ENCODE results near the gene CTIF.

CTIF gene

DNA sequence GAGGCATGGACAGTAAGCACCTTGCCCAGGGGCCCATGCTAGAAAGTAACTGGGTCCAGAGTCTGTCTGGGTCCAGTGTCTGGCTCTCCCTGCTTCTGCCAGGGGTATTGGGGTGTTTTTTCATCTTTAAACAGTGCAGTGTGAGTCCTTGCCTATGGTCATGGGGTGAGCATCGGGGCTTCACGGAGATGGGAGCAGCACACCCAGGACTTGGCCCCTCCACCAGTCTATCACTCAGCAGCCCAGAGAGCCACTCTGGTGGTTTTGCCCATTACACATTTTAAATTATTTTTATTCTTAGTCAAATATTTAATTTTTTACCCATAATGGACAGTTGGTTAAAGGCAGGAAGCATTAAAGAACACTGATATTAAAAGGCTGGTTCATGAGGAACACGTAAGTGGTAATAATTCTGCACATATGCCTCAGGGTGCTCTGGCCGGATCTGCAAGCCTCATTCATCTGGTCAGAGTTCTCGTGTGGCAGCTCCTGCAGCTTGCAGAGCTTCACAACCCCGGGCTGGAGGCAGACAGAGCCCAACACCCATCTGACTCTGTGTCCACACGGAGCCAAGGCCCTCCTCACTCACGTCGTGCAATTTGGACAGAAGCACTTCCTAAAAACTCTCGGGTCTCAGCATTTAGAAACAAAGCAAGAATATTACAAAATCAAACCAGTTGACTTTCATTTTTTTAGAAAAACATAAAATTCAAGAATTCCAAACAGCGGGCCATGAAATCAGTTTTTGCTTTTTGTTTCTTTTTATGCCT lies 204.1 kb downstream of the CTIF start:
- no peaks in the 10 kb centered on the region for H3K27me3 ChIP-seq (replicated peaks; ENCODE audit: control insufficient read depth, insufficient read depth, low read length)
- H3K36me3 ChIP-seq (ENCODE audit: control insufficient read depth, insufficient read depth, low read length, severe bottlenecking), result peaks cover 2% of the 10 kb centered on the region
- peak overlapping the region; percentile 55 for H3K4me3 ChIP-seq (ENCODE audit: low read length)
- DNase-seq (ENCODE audit: low read depth), result peak; percentile 87
- H3K9me3 ChIP-seq (ENCODE audit: control insufficient read depth, low read length), result no peaks in the 10 kb centered on the region
- H3K4me1 ChIP-seq (ENCODE audit: control insufficient read depth, insufficient read depth, low read length), result peaks cover 58% of the 10 kb centered on the region
- peak overlapping the region; percentile 82 for H3K9ac ChIP-seq (ENCODE audit: low read length)

DNA sequence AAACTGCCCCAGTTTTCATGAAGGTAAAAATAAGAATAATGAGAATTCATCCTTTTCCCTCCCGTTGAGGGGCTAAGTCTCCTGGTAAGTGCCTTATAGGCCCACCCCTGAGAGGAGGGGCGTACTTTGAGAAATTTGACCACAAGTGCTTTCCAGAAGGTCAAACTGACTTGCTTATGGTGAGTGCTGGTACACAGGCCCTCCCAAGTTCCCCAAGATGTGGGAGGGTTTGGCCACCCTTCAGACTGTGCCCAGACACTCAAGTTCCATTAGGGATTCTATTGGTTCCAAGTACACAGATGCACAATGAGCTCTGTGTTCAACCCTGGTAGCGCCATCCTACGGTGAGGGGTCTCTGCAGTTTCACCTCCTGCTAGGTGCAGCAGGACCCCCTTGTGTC lies 205.1 kb downstream of the CTIF start:
- no peaks in the 10 kb centered on the region for H3K36me3 ChIP-seq (ENCODE audit: control insufficient read depth, insufficient read depth, low read length, severe bottlenecking)
- no peaks in the 10 kb centered on the region for H3K27me3 ChIP-seq (replicated peaks; ENCODE audit: control insufficient read depth, insufficient read depth, low read length)
- H3K4me1 ChIP-seq (ENCODE audit: control insufficient read depth, insufficient read depth, low read length), result peaks cover 58% of the 10 kb centered on the region
- H3K4me3 ChIP-seq (ENCODE audit: low read length), result peak overlapping the region; percentile 55
- peak overlapping the region; percentile 82 for H3K9ac ChIP-seq (ENCODE audit: low read length)
- no peaks in the 10 kb centered on the region for H3K9me3 ChIP-seq (ENCODE audit: control insufficient read depth, low read length)
- DNase-seq (ENCODE audit: low read depth), result no peak

DNA sequence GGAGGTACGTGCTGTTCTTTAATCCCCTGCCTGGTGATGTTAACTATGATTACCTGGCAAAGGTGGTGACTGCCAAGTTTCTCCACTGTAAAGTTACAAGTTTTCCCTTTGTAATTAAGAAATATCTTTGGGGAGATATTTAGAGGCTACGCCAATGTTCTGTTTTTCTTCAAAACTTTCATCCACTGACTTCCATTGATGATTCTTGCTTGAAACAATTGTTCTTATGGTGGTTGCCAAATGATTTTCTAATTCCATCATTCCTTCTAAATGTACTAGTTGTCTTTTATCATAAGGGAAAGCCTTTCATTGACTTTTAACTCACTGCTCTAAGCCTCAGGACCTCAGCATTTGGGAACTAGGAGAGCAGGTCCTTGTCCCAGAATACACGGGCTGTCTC lies 206.5 kb downstream of the CTIF start:
- no peak for DNase-seq (ENCODE audit: low read depth)
- H3K9me3 ChIP-seq (ENCODE audit: control insufficient read depth, low read length), result no peaks in the 10 kb centered on the region
- H3K9ac ChIP-seq (ENCODE audit: low read length), result peak overlapping the region; percentile 51
- H3K4me1 ChIP-seq (ENCODE audit: control insufficient read depth, insufficient read depth, low read length), result peaks cover 60% of the 10 kb centered on the region
- H3K4me3 ChIP-seq (ENCODE audit: low read length), result no peak overlapping the region
- no peaks in the 10 kb centered on the region for H3K27me3 ChIP-seq (replicated peaks; ENCODE audit: control insufficient read depth, insufficient read depth, low read length)
- H3K36me3 ChIP-seq (ENCODE audit: control insufficient read depth, insufficient read depth, low read length, severe bottlenecking), result no peaks in the 10 kb centered on the region

DNA sequence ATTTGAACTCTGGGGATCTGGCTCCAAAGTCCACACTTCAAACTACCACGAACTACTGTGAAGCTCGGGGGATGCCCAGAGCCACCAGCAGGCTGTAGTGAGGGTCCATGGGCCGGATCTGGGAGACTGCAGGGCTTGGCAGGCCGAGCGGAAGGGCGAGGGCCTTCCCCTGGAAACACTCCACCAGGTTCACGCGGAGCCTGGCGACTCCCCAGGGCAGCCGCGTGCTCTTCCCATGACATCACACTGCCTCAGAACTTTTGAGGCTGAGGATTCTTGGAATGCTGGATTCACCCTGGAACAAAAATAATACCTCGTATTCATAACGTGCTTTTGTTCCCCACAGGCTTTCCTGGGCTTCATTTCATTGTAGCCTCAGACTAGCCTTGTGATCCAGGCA lies 210.9 kb downstream of the CTIF start:
- DNase-seq (ENCODE audit: low read depth), result no peak
- H3K36me3 ChIP-seq (ENCODE audit: control insufficient read depth, insufficient read depth, low read length, severe bottlenecking), result peaks cover 3% of the 10 kb centered on the region
- peak overlapping the region; percentile 11 for H3K4me3 ChIP-seq (ENCODE audit: low read length)
- peaks cover 43% of the 10 kb centered on the region for H3K4me1 ChIP-seq (ENCODE audit: control insufficient read depth, insufficient read depth, low read length)
- no peaks in the 10 kb centered on the region for H3K9me3 ChIP-seq (ENCODE audit: control insufficient read depth, low read length)
- peak overlapping the region; percentile 71 for H3K9ac ChIP-seq (ENCODE audit: low read length)
- no peaks in the 10 kb centered on the region for H3K27me3 ChIP-seq (replicated peaks; ENCODE audit: control insufficient read depth, insufficient read depth, low read length)

DNA sequence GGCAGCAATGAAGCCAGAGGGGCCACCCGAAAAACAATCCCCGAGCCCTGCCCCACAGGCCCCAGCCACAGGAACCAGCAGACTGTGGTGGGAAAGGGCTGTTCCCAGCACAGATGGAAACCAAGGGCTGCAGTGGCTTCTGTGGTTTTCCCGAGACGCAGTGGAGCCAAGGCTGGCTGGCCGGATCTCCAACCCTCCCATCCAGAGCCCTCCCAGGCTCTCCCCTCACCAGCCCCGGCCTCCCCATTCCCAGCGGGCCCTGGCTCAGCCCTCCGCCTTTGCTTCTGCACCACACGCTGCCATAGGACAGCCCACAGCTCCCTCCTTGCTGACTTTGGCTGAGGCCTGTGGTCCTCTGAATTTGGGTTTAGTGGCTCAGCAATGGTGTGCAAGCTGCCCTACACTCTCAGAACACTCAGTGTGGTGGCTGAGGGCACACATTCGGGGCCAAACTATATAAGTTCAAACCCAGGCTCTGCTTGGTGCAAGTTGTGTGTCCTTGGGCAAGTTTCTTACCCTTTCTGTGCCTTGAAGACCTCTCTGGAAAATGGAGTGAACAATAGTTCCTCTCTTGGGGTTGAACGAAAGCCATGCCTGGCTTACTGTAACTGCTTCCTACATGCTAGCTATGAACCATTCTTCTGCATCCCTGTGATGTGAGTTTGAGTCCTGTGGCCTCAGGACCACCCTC lies 211.8 kb downstream of the CTIF start:
- no peak for DNase-seq (ENCODE audit: low read depth)
- Histone ChIP-seq H3K4me1 (ENCODE audit: control insufficient read depth, insufficient read depth, low read length) (peaks cover 44% of the 10 kb centered on the region), H3K4me3 (ENCODE audit: low read length) (no peak overlapping the region), H3K36me3 (ENCODE audit: control insufficient read depth, insufficient read depth, low read length, severe bottlenecking) (peaks cover 3% of the 10 kb centered on the region), H3K9ac (ENCODE audit: low read length) (peak overlapping the region; percentile 71), H3K27me3 (replicated peaks; ENCODE audit: control insufficient read depth, insufficient read depth, low read length) (no peaks in the 10 kb centered on the region), H3K9me3 (ENCODE audit: control insufficient read depth, low read length) (no peaks in the 10 kb centered on the region)

DNA sequence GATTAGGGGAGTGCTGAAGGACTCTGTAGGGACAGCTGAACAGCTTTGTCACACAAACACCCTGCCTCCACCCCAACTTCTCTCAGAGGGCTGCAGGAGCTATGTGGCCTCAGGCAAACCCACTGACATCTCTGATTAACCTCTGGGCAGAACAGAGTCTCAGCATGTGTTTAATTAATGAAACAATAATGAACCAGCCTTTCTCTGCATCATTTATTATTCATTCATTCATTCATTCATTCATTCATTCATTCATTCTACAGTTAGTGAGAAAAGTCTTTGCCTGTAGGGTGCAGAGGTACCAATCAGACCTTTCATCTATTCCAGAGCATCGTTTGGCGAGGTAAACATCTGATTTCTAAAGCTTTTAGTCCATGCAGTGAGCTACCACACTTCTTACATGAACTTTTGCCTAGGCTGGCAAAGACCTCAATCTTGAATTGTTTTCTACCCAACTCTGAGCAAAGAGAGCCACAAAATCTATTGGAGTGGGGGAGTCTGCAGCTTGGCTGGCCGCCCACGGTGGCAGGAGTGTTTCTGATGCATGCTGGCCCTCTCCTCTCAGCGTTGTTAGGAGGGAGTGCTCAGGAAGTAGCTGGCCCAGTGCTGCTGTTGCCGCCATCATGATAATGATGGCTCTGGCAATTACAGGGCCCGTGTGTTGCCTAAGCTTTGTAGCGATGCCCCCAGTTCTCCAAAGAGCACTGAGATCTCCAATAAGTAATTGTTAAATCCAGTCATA lies 213.1 kb downstream of the CTIF start:
- Histone ChIP-seq H3K36me3 (ENCODE audit: control insufficient read depth, insufficient read depth, low read length, severe bottlenecking) (peaks cover 7% of the 10 kb centered on the region), H3K9ac (ENCODE audit: low read length) (peak overlapping the region; percentile 36), H3K4me3 (ENCODE audit: low read length) (no peak overlapping the region), H3K9me3 (ENCODE audit: control insufficient read depth, low read length) (no peaks in the 10 kb centered on the region), H3K4me1 (ENCODE audit: control insufficient read depth, insufficient read depth, low read length) (peaks cover 48% of the 10 kb centered on the region), H3K27me3 (replicated peaks; ENCODE audit: control insufficient read depth, insufficient read depth, low read length) (no peaks in the 10 kb centered on the region)
- no peak for DNase-seq (ENCODE audit: low read depth)

DNA sequence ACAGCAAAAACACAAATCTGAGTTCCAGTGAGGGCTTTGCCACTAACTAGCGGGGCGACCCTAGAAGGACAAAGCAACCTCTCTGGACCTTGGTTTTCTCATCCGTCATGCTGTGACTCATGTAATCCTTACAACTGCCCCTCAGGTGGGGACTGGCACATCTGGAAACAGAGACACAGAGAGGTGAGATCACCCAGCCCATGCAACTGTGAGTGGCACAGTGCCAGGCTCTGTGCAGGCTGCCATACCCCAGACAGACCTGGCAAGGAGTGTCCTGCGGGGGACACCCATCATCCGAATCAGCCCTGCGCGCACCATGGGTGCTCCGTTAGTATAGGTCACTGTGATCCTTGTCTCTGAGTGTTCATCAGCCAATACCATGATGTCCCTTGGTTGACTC lies 213.6 kb downstream of the CTIF start:
- DNase-seq (ENCODE audit: low read depth), result no peak
- H3K9me3 ChIP-seq (ENCODE audit: control insufficient read depth, low read length), result no peaks in the 10 kb centered on the region
- H3K9ac ChIP-seq (ENCODE audit: low read length), result no peak overlapping the region
- H3K36me3 ChIP-seq (ENCODE audit: control insufficient read depth, insufficient read depth, low read length, severe bottlenecking), result peaks cover 8% of the 10 kb centered on the region
- no peak overlapping the region for H3K4me3 ChIP-seq (ENCODE audit: low read length)
- H3K27me3 ChIP-seq (replicated peaks; ENCODE audit: control insufficient read depth, insufficient read depth, low read length), result no peaks in the 10 kb centered on the region
- H3K4me1 ChIP-seq (ENCODE audit: control insufficient read depth, insufficient read depth, low read length), result peaks cover 48% of the 10 kb centered on the region

DNA sequence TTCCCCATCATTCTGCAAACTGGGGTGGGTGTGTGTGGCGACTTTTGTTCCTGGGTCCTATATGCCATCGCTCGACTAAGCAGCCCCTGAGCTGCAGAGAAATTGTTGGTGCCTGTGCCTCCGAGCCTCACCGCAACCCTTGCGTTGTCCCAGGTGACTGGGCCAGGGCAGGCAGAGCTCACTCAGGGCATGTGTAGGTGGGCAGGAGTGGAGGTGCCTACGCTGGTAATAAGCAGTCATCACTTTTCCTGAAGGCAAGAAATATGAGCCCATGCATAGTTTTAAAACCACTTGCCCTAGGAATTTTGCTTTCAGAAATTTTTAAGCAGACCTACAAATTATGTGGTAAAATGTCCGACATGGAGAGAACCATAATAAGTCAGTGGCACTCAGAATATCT lies 214.1 kb downstream of the CTIF start:
- no peak for DNase-seq (ENCODE audit: low read depth)
- Histone ChIP-seq H3K4me3 (ENCODE audit: low read length) (no peak overlapping the region), H3K9me3 (ENCODE audit: control insufficient read depth, low read length) (no peaks in the 10 kb centered on the region)

DNA sequence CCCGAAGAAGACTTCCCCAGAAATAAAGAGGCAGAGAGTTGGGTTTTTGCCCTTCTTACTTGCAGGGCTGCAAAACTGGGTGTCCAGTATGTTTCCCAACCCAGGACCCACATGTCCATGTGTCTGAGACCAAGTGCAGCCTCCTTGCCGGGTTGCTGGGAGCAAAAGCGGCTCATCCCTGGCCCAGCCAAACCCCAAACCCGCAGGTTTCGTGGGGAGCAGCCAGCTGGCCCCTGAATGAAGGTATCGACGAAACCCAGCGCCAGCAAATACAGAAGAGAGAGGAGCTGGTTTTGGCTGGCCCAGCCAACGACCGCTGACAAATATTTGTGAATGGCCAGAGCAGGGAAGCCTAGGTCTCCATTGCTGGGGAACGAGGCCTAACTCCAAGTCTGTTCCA lies 214.9 kb downstream of the CTIF start:
- Histone ChIP-seq H3K36me3 (ENCODE audit: control insufficient read depth, insufficient read depth, low read length, severe bottlenecking) (peaks cover 20% of the 10 kb centered on the region), H3K9ac (ENCODE audit: low read length) (no peak overlapping the region), H3K27me3 (replicated peaks; ENCODE audit: control insufficient read depth, insufficient read depth, low read length) (no peaks in the 10 kb centered on the region), H3K4me1 (ENCODE audit: control insufficient read depth, insufficient read depth, low read length) (peaks cover 48% of the 10 kb centered on the region), H3K4me3 (ENCODE audit: low read length) (no peak overlapping the region), H3K9me3 (ENCODE audit: control insufficient read depth, low read length) (no peaks in the 10 kb centered on the region)
- DNase-seq (ENCODE audit: low read depth), result no peak

More for the DNA sequence above, 214.1 kb downstream of the CTIF start:
- peaks cover 48% of the 10 kb centered on the region for H3K4me1 ChIP-seq (ENCODE audit: control insufficient read depth, insufficient read depth, low read length)
- H3K9ac ChIP-seq (ENCODE audit: low read length), result no peak overlapping the region
- no peaks in the 10 kb centered on the region for H3K27me3 ChIP-seq (replicated peaks; ENCODE audit: control insufficient read depth, insufficient read depth, low read length)
- peaks cover 12% of the 10 kb centered on the region for H3K36me3 ChIP-seq (ENCODE audit: control insufficient read depth, insufficient read depth, low read length, severe bottlenecking)

DNA sequence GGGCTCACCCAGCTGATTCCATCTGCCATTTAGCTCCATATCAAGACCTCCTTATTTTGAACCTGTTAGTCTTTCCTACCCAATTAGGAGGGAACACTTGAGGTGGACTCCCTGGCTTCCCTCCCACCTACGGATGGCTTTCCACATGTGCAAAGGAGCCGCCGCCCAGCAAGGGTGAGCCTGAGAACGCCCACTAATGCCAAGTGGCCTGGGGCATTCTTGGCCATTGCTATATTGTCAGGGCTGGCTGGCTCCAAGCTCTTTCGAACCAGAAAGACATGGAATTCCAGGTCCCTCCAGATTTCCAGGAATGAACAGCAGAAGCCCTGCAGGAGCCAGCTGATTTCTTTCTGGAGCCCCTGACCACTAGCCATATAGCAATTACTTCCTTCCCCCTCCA lies 215.7 kb downstream of the CTIF start:
- Histone ChIP-seq H3K27me3 (replicated peaks; ENCODE audit: control insufficient read depth, insufficient read depth, low read length) (no peaks in the 10 kb centered on the region), H3K9me3 (ENCODE audit: control insufficient read depth, low read length) (no peaks in the 10 kb centered on the region), H3K4me1 (ENCODE audit: control insufficient read depth, insufficient read depth, low read length) (peaks cover 42% of the 10 kb centered on the region), H3K4me3 (ENCODE audit: low read length) (no peak overlapping the region), H3K36me3 (ENCODE audit: control insufficient read depth, insufficient read depth, low read length, severe bottlenecking) (peaks cover 28% of the 10 kb centered on the region), H3K9ac (ENCODE audit: low read length) (no peak overlapping the region)
- DNase-seq (ENCODE audit: low read depth), result no peak

DNA sequence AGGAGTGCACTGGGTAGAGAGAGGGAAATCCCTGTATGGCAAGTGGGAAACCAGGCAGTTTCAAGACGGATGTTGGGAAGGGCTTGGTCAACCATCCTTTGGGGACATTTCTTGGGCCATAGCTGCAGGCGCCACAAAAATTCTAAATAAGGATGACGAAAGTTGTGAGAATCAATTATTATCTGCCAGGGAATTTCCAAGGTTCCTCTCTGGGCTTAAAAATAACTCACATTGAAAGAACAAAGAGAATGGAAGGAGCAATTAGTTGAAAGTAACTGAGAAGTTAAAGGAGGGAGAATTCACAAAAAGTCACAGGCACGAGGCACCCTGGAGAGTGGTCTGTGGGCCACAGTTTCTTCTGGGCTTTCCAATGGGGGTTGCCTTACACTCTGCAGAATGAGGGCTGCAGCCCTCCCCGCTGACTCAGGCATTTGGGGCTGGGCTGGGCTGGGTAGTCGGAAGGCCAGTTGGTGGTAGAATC lies 216.2 kb downstream of the CTIF start:
- no peaks in the 10 kb centered on the region for H3K9me3 ChIP-seq (ENCODE audit: control insufficient read depth, low read length)
- H3K9ac ChIP-seq (ENCODE audit: low read length), result no peak overlapping the region
- H3K4me3 ChIP-seq (ENCODE audit: low read length), result no peak overlapping the region
- H3K36me3 ChIP-seq (ENCODE audit: control insufficient read depth, insufficient read depth, low read length, severe bottlenecking), result peaks cover 31% of the 10 kb centered on the region
- H3K27me3 ChIP-seq (replicated peaks; ENCODE audit: control insufficient read depth, insufficient read depth, low read length), result no peaks in the 10 kb centered on the region
- H3K4me1 ChIP-seq (ENCODE audit: control insufficient read depth, insufficient read depth, low read length), result peaks cover 37% of the 10 kb centered on the region
- no peak for DNase-seq (ENCODE audit: low read depth)
